ENCODE results near the gene NFX1.
A peak's percentile ranks its signal among the peaks of the same experiment; 100 is the strongest.
"Not testable (repeated sequence)": the region's sequence is repeated elsewhere in the genome, so short reads cannot be mapped to it uniquely, and the experiment has no call there.

The NFX1 gene

GRCh38 chr9:33364127-33364526 is 73.8 kb downstream of the NFX1 start:
- DNase-seq (ENCODE audit: low spot score), result no peak

GRCh38 chr9:33364814-33365213 is 74.5 kb downstream of the NFX1 start:
- DNase-seq (ENCODE audit: low spot score), result not testable (repeated sequence)

GRCh38 chr9:33366979-33367480 is 76.7 kb downstream of the NFX1 start:
- no peak for DNase-seq (ENCODE audit: low spot score)

- DNase-seq (ENCODE audit: low spot score), result no peak
Observed at GRCh38 chr9:33372900-33373299, 82.6 kb downstream of the NFX1 start.

- DNase-seq (ENCODE audit: low spot score), result no peak
Observed at GRCh38 chr9:33374190-33374589, 83.9 kb downstream of the NFX1 start.

- peak; percentile 72 for DNase-seq (ENCODE audit: low spot score)
Observed at GRCh38 chr9:33374634-33375237, 84.4 kb downstream of the NFX1 start.

- DNase-seq (ENCODE audit: low spot score), result no peak
Observed at GRCh38 chr9:33375238-33375840, 85.0 kb downstream of the NFX1 start.

GRCh38 chr9:33375841-33376321 is 85.6 kb downstream of the NFX1 start:
- DNase-seq (ENCODE audit: low spot score), result no peak

GRCh38 chr9:33377089-33377715 is 86.9 kb downstream of the NFX1 start:
- DNase-seq (ENCODE audit: low spot score), result no peak

- DNase-seq (ENCODE audit: low spot score), result no peak
Observed at GRCh38 chr9:33378121-33378795, 87.9 kb downstream of the NFX1 start.

- DNase-seq (ENCODE audit: low spot score), result no peak
Observed at GRCh38 chr9:33379666-33380389, 89.5 kb downstream of the NFX1 start.

GRCh38 chr9:33380390-33381094 is 90.2 kb downstream of the NFX1 start:
- DNase-seq (ENCODE audit: low spot score), result no peak

GRCh38 chr9:33381231-33381791 is 91.0 kb downstream of the NFX1 start:
- no peak for DNase-seq (ENCODE audit: low spot score)

- not testable (repeated sequence) for DNase-seq (ENCODE audit: low spot score)
Observed at GRCh38 chr9:33382397-33382796, 92.1 kb downstream of the NFX1 start.

GRCh38 chr9:33383396-33383795 is 93.1 kb downstream of the NFX1 start:
- not testable (repeated sequence) for DNase-seq (ENCODE audit: low spot score)

GRCh38 chr9:33385536-33385935 is 95.2 kb downstream of the NFX1 start:
- DNase-seq (ENCODE audit: low spot score), result not testable (repeated sequence)

GRCh38 chr9:33385979-33386640 is 95.8 kb downstream of the NFX1 start:
- not testable (repeated sequence) for DNase-seq (ENCODE audit: low spot score)

- DNase-seq (ENCODE audit: low spot score), result not testable (repeated sequence)
Observed at GRCh38 chr9:33386641-33386996, 96.3 kb downstream of the NFX1 start.

- not testable (repeated sequence) for DNase-seq (ENCODE audit: low spot score)
Observed at GRCh38 chr9:33386998-33387397, 96.7 kb downstream of the NFX1 start.

Data from CD4-positive, alpha-beta T cell treated with Interleukin-15 for 4 hours (primary cell).